ENCODE results near the gene GAK.

Gene GAK

DNA sequence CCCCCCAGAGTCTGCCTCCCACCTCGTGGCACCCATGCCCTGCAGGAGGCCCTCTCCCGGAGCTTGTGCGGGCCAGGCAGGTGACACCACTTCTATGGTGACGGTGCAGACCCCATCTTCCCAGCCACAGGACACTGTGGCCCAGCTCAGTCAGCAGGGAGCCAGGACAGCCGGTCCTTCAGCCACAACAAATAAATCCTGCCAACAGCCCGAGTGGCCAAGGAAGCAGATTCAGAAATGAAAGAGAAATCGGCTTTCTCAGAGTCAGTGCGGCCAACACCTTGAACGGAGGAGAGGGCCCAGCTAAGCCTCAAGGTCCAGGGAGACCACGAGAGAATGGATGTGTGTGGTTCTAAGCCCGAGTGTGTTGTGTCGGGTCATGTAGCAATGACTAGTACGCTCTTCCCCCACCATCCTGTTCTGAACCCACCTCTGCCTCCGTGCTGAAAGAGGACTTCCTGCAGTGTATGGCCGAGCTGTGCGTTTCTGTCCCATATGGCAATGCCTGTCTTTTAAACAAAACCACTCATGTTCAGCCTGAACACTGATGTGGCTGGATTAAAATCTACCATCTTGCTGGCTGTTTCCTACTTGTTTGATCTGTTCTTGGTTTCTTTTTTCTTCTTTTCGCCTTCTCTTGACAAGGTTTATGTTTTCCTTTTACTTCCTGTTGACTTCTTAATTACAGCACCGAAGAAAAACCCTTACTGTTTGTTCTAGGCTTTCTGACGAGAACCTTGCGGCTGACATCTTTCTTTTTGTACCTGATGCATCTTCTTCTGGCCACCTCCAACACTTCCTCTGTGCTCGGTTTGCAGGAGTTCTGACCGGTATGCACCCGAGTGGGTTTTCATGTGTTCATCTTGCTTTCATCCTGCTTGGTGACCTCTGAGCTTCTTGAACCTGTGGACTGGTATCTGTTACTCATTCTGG, 53.1 kb downstream of the GAK start:
- Mint-ChIP-seq H3K27me3 (no peaks in the 10 kb centered on the region), H3K4me1 (peaks cover 27% of the 10 kb centered on the region), H3K27ac (ENCODE audit: low read depth) (peak overlapping the region; percentile 97), H3K4me3 (peak overlapping the region; percentile 79), H3K9me3 (no peaks in the 10 kb centered on the region), H3K36me3 (ENCODE audit: insufficient read depth) (peaks cover 23% of the 10 kb centered on the region)
- DNase-seq (ENCODE audit: low spot score in 2 of 2) (peak in 1 of 2 donors; percentile 35), ATAC-seq (replicated peaks; ENCODE audit: extremely low read depth, poor library complexity, severe bottlenecking) (peak; percentile 77)

DNA sequence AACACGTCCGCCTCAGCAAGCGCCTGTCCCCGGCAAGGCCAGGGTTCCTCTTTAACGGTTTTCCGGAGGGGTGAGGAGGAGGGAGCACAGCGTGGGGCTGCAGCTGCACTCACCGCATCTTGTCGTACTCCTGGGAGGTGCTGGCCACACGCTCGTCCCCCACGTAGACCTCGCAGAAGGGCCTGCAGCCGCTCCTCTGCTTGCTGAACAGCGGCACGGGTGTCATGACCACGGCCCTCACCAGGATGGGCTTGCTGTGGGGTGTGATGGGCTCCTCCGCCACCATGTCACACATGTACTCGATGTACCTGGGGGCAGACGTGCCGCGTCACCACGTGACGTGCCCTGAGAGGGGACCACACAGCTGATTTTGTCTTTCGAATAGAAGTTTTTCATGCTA, 54.6 kb downstream of the GAK start:
- ATAC-seq (replicated peaks; ENCODE audit: extremely low read depth, poor library complexity, severe bottlenecking) (no peak), DNase-seq (ENCODE audit: low spot score in 2 of 2) (no peak)
- no peaks in the 10 kb centered on the region for H3K27me3 Mint-ChIP-seq
- H3K9me3 Mint-ChIP-seq, result no peaks in the 10 kb centered on the region
- H3K4me3 Mint-ChIP-seq, result no peak overlapping the region
- H3K27ac Mint-ChIP-seq (ENCODE audit: low read depth), result peak overlapping the region; percentile 32
- peaks cover 36% of the 10 kb centered on the region for H3K4me1 Mint-ChIP-seq
- H3K36me3 Mint-ChIP-seq (ENCODE audit: insufficient read depth), result peaks cover 25% of the 10 kb centered on the region

DNA sequence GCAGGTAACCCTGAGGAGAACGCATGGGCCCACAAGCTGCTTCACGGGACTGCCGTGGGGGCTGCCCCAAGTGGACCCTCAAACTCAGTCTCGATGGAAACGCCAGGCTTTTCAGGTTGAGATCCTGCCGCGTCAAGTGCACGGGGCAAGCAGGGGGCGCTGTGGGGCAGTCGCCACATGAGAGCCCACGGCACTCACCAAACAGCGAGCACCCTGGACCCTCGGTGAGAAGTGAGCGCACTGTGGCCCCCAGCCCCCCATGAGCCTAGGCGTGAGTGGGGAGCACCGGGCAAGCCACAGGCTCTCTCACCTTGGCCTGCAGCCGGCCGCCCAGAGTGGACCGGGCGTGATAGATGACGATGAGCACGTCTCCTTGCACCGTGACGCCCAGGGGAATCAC, 55.3 kb downstream of the GAK start:
- Mint-ChIP-seq H3K4me3 (no peak overlapping the region), H3K4me1 (peaks cover 36% of the 10 kb centered on the region), H3K36me3 (ENCODE audit: insufficient read depth) (peaks cover 28% of the 10 kb centered on the region), H3K9me3 (no peaks in the 10 kb centered on the region), H3K27me3 (no peaks in the 10 kb centered on the region), H3K27ac (ENCODE audit: low read depth) (peak overlapping the region; percentile 32)
- DNase-seq (ENCODE audit: low spot score in 2 of 2) (no peak), ATAC-seq (replicated peaks; ENCODE audit: extremely low read depth, poor library complexity, severe bottlenecking) (no peak)

DNA sequence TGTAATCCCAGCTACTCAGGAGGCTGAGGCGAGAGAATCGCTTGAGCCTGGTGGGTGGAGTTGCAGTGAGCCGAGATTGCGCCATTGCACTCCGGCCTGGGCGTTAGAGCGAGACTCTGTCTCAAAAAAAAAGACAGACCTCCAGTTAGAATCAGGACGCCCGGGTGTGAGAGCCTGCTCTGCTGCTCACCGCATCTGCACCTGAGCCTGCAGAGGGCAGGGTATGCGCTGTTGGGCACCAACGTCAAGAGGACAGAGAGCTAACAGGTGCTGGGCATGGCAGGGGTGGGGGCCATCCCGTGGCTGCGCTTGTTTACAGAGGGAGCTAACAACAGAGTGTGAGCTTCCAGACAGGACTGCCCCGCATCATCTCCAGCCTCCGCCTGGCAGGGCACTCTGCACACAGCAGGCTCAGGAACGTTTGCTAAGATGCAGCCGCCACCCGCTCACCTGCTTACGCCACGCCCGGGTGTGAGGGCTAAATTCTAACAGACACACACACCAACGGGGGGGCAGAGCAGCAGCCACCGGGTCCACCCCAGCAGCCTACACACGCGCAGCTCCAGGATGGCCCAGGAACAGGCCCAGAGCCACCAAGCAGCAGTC, 56.2 kb downstream of the GAK start:
- no peak for ATAC-seq (replicated peaks; ENCODE audit: extremely low read depth, poor library complexity, severe bottlenecking)
- no peaks in the 10 kb centered on the region for H3K27me3 Mint-ChIP-seq
- peaks cover 29% of the 10 kb centered on the region for H3K36me3 Mint-ChIP-seq (ENCODE audit: insufficient read depth)
- no peaks in the 10 kb centered on the region for H3K9me3 Mint-ChIP-seq
- no peak overlapping the region for H3K4me3 Mint-ChIP-seq
- peaks cover 36% of the 10 kb centered on the region for H3K4me1 Mint-ChIP-seq
- H3K27ac Mint-ChIP-seq (ENCODE audit: low read depth), result peak overlapping the region; percentile 38
- DNase-seq (ENCODE audit: low spot score in 2 of 2), result no peak

DNA sequence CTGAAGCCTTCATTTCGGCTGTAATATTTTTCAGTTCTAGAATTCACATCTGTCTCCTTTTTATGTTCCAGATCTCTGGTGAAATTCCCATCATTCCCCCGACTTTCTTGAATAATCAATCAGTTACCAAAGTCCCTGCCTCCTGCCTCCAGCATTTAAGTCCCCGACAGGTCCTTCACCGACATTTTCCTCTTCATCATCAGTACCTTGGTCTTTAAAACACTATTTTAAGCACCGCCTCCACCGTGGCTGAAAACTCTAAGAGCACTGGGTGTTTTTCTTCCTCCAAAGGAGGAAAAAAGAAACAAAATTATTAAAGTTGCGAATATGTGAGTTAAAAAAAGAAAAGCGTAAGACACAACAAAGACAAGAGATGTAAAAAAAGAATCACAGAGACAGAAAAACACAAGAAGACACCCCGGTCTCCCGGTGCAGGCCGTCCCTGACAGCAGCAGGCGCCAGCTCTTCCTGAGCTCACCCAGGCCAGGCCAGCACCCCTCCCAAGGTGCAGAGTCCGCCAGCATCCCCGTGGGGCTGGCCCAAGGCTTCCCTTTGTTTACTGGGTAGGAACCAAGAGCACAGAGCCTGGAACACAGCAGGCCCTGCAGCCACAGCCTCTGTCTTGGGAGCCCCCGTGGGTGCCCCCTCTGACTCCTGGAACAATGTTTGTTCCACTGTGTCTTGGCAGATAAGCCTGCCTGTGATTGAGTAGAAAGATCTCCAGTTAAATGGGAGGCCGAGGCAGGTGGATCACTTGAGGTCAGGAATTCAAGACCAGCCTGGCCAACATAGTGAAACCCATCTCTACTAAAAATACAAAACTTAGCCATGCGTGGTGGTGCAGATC, 56.9 kb downstream of the GAK start:
- peaks cover 32% of the 10 kb centered on the region for H3K4me1 Mint-ChIP-seq
- H3K27me3 Mint-ChIP-seq, result no peaks in the 10 kb centered on the region
- H3K9me3 Mint-ChIP-seq, result no peaks in the 10 kb centered on the region
- peaks cover 25% of the 10 kb centered on the region for H3K36me3 Mint-ChIP-seq (ENCODE audit: insufficient read depth)
- no peak for ATAC-seq (replicated peaks; ENCODE audit: extremely low read depth, poor library complexity, severe bottlenecking)
- H3K4me3 Mint-ChIP-seq, result no peak overlapping the region
- DNase-seq (ENCODE audit: low spot score in 2 of 2), result no peak
- H3K27ac Mint-ChIP-seq (ENCODE audit: low read depth), result peak overlapping the region; percentile 38

DNA sequence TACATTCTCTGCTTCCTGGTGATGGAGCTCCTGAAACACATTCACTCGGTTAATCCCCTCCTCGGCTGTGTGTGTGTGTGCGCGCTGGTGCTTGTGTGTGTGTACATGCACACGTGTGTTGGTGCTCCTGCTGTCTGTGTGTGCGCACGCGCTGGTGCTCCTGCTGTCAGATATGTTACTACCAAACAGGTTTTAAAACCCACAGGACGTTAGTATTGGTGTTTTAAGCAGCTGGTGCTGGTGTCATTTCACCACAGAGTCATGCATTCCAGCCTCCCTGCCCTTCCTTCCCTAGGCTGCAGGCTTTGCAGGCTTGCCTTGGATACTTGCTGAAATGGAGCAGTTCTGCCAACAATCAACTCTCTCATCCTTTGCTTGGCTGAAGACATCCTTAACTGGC, 58.1 kb downstream of the GAK start:
- H3K27me3 Mint-ChIP-seq, result no peaks in the 10 kb centered on the region
- DNase-seq (ENCODE audit: low spot score in 2 of 2) (no peak), ATAC-seq (replicated peaks; ENCODE audit: extremely low read depth, poor library complexity, severe bottlenecking) (no peak)
- H3K36me3 Mint-ChIP-seq (ENCODE audit: insufficient read depth), result peaks cover 20% of the 10 kb centered on the region
- peaks cover 20% of the 10 kb centered on the region for H3K4me1 Mint-ChIP-seq
- peak overlapping the region; percentile 74 for H3K27ac Mint-ChIP-seq (ENCODE audit: low read depth)
- no peaks in the 10 kb centered on the region for H3K9me3 Mint-ChIP-seq
- H3K4me3 Mint-ChIP-seq, result no peak overlapping the region

DNA sequence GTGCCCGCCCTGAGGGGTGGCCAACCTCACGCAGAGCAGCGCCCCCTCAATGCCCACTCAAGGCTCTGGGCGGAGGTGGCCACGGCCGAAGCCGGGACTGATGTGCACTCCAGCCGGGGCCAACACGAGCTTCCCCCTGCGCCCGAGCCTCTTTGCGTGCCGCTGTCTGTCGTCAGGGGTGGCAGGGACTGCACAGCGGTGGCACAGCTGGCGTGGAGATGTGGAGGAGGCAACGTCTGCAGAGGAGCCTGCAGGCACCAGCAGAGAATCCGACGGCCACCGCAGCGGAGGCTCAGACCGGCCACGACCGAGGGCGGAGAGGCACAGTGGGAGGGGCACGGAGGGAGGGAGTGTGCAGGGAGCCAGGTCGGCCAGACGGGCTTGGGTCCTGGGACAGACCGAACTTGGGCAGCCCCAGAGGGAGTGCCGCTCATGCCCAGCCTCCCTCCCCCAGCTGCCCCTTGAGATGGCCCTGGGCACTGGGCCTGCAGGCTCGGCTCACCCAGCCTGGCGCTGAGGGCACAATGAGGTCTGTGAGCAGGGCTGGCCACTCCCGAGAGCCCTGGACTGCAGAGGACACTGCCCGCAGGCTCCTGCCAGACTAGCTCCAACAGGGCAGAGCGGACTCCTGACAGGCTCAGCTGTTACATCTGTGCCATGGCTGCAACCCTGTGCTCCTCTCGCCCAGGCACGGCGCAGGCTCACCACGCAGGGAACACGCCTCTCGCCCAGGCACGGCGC, 59.7 kb downstream of the GAK start:
- Mint-ChIP-seq H3K27ac (ENCODE audit: low read depth) (no peak overlapping the region), H3K4me1 (peaks cover 11% of the 10 kb centered on the region), H3K36me3 (ENCODE audit: insufficient read depth) (peaks cover 19% of the 10 kb centered on the region), H3K9me3 (no peaks in the 10 kb centered on the region), H3K27me3 (no peaks in the 10 kb centered on the region), H3K4me3 (no peak overlapping the region)
- ATAC-seq (replicated peaks; ENCODE audit: extremely low read depth, poor library complexity, severe bottlenecking), result no peak
- no peak for DNase-seq (ENCODE audit: low spot score in 2 of 2)

DNA sequence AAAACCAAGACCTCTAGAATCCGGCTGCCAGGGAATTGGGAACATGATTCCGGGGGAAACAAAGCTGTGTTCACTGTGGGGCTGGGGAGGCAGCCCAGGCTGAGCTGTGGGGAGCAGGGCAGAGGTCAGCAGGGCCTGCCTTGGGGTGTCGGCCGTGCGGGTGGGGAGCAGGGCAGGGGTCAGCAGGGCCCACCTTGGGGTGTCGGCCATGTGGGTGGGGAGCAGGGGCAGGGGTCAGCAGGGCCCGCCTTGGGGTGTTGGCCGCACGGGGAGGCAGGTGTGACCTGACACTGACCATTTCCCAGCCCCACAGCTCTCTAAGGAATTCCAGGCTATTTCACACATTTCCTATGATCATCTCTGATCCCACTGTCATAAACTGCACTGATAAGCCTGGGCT, 60.6 kb downstream of the GAK start:
- Mint-ChIP-seq H3K4me1 (peaks cover 11% of the 10 kb centered on the region), H3K36me3 (ENCODE audit: insufficient read depth) (peaks cover 23% of the 10 kb centered on the region), H3K9me3 (no peaks in the 10 kb centered on the region), H3K4me3 (no peak overlapping the region), H3K27ac (ENCODE audit: low read depth) (no peak overlapping the region), H3K27me3 (no peaks in the 10 kb centered on the region)
- DNase-seq (ENCODE audit: low spot score in 2 of 2) (no peak), ATAC-seq (replicated peaks; ENCODE audit: extremely low read depth, poor library complexity, severe bottlenecking) (no peak)

DNA sequence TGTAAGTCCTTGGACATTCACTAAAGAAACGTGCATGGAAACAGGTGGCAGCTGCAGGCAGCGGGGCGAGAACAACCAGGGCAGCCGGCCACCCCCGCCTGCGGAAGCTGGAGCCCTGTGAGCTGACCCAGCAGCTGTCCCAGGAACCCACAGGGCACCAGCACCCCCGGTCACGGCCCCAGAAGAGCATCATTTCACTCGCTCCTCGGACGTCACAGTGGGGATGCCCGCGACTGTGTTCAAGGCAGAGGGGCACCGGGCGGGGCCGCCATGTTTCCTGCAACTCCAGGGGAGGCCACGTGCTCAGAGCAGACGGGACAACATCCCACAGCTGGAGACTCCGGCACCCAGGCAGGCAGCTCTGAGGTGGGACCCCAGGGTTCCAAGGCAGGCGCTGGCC, 61.2 kb downstream of the GAK start:
- Mint-ChIP-seq H3K27ac (ENCODE audit: low read depth) (no peak overlapping the region), H3K36me3 (ENCODE audit: insufficient read depth) (peaks cover 23% of the 10 kb centered on the region), H3K27me3 (no peaks in the 10 kb centered on the region), H3K4me3 (no peak overlapping the region), H3K9me3 (no peaks in the 10 kb centered on the region), H3K4me1 (peaks cover 11% of the 10 kb centered on the region)
- DNase-seq (ENCODE audit: low spot score in 2 of 2) (no peak), ATAC-seq (replicated peaks; ENCODE audit: extremely low read depth, poor library complexity, severe bottlenecking) (no peak)

DNA sequence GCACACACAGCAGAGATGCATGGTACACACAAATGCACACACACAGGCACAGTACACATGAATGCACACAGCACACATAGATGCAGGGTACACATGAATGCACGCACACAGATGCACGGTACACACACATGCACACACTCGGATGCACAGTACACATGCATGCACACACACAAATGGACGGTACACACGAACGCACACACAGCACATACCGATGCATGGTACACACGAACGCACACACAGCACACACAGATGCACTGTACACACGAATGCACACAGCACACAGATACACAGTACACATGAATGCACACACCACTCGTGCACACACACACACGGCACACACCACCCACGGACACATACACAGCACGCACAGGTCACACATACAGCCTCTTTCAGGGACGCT, 62.3 kb downstream of the GAK start:
- Mint-ChIP-seq H3K27me3 (no peaks in the 10 kb centered on the region), H3K27ac (ENCODE audit: low read depth) (no peak overlapping the region), H3K4me3 (no peak overlapping the region), H3K4me1 (peaks cover 11% of the 10 kb centered on the region), H3K9me3 (no peaks in the 10 kb centered on the region), H3K36me3 (ENCODE audit: insufficient read depth) (peaks cover 25% of the 10 kb centered on the region)
- DNase-seq (ENCODE audit: low spot score in 2 of 2), result no peak
- ATAC-seq (replicated peaks; ENCODE audit: extremely low read depth, poor library complexity, severe bottlenecking), result no peak

DNA sequence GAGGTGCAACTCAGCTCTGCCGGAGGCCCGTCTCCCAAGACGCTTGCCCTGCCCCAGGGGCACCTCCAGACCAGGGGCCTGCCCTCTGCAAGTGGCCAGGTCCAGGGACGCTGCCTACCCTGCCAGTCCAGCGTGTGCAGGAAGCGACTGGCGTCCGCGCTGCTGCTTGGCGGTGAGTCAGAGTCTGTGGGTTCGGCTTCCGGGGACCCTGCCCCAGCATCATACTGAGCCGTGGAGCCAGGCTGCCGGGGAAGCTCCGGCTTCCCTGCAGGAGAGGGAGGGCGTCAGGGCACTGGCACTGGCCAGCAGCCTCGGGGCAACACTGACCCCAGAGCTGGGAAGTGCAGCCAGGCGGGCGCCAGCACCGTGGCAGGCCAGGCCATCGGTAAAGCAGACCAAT, 63.7 kb downstream of the GAK start:
- Mint-ChIP-seq H3K27me3 (no peaks in the 10 kb centered on the region), H3K36me3 (ENCODE audit: insufficient read depth) (peaks cover 28% of the 10 kb centered on the region)
- ATAC-seq (replicated peaks; ENCODE audit: extremely low read depth, poor library complexity, severe bottlenecking), result no peak

More for the DNA sequence above, 63.7 kb downstream of the GAK start:
- Mint-ChIP-seq H3K9me3 (no peaks in the 10 kb centered on the region), H3K4me1 (peaks cover 3% of the 10 kb centered on the region), H3K27ac (ENCODE audit: low read depth) (no peak overlapping the region), H3K4me3 (no peak overlapping the region)
- no peak for DNase-seq (ENCODE audit: low spot score in 2 of 2)
